ENCODE data around the gene PI4KA. TPM values are rescaled to one million over a fixed set of nuclear protein-coding genes. Genes with fewer than 3 reads are reported as not detected.

PI4KA gene
- total RNA-seq, 1 donor from 2014 or later: 40.5 TPM

- TF ChIP-seq CTCF (IDR thresholded peaks at IDR 0.05; ENCODE audit: borderline replicate concordance): no peak
- H3K9me3 ChIP-seq (replicated peaks): no peaks in the 10 kb centered on the region
- H3K27ac ChIP-seq (replicated peaks): peak overlapping the region; percentile 82
- peaks cover 22% of the 10 kb centered on the region for H3K36me3 ChIP-seq
- no peak for DNase-seq
- H3K4me1 ChIP-seq: peaks cover 42% of the 10 kb centered on the region
- H3K27me3 ChIP-seq (ENCODE audit: low read depth): no peaks in the 10 kb centered on the region
- intact Hi-C loops (cut with micrococcal nuclease): no loop called here
- peak overlapping the region; percentile 32 for H3K4me3 ChIP-seq
These were observed 8.1 kb upstream of the PI4KA start for GRCh38 chr22:20866736-20867135.

GRCh38 chr22:20865875-20866445 is 7.3 kb upstream of the PI4KA start:
- no peaks in the 10 kb centered on the region for H3K27me3 ChIP-seq (ENCODE audit: low read depth)
- intact Hi-C loops (cut with micrococcal nuclease): no loop called here
- no peak overlapping the region for H3K4me3 ChIP-seq
- peaks cover 42% of the 10 kb centered on the region for H3K4me1 ChIP-seq
- no peaks in the 10 kb centered on the region for H3K9me3 ChIP-seq (replicated peaks)
- no peak overlapping the region for H3K27ac ChIP-seq (replicated peaks)
- DNase-seq: no peak
- peaks cover 15% of the 10 kb centered on the region for H3K36me3 ChIP-seq
- TF ChIP-seq CTCF (IDR thresholded peaks at IDR 0.05; ENCODE audit: borderline replicate concordance): no peak

GRCh38 chr22:20865331-20865730 is 6.7 kb upstream of the PI4KA start:
- no peak for DNase-seq
- H3K27me3 ChIP-seq (ENCODE audit: low read depth): no peaks in the 10 kb centered on the region
- no peak for TF ChIP-seq CTCF (IDR thresholded peaks at IDR 0.05; ENCODE audit: borderline replicate concordance)
- peaks cover 8% of the 10 kb centered on the region for H3K36me3 ChIP-seq
- intact Hi-C loops (cut with micrococcal nuclease): no loop called here
- peaks cover 49% of the 10 kb centered on the region for H3K4me1 ChIP-seq
- no peak overlapping the region for H3K4me3 ChIP-seq
- H3K27ac ChIP-seq (replicated peaks): no peak overlapping the region
- no peaks in the 10 kb centered on the region for H3K9me3 ChIP-seq (replicated peaks)

- Histone ChIP-seq H3K4me3 (no peak overlapping the region), H3K36me3 (peaks cover 6% of the 10 kb centered on the region), H3K27me3 (ENCODE audit: low read depth) (no peaks in the 10 kb centered on the region), H3K27ac (replicated peaks) (no peak overlapping the region), H3K9me3 (replicated peaks) (no peaks in the 10 kb centered on the region), H3K4me1 (peaks cover 59% of the 10 kb centered on the region)
- intact Hi-C loops (cut with micrococcal nuclease): no loop called here
- no peak for TF ChIP-seq CTCF (IDR thresholded peaks at IDR 0.05; ENCODE audit: borderline replicate concordance)
- DNase-seq: no peak
These were observed 5.7 kb upstream of the PI4KA start for GRCh38 chr22:20864186-20864908.

- H3K27ac ChIP-seq (replicated peaks): no peak overlapping the region
- peaks cover 6% of the 10 kb centered on the region for H3K36me3 ChIP-seq
- peaks cover 63% of the 10 kb centered on the region for H3K4me1 ChIP-seq
- intact Hi-C loops (cut with micrococcal nuclease): no loop called here
- no peak for DNase-seq
- no peaks in the 10 kb centered on the region for H3K9me3 ChIP-seq (replicated peaks)
- H3K4me3 ChIP-seq: no peak overlapping the region
- H3K27me3 ChIP-seq (ENCODE audit: low read depth): no peaks in the 10 kb centered on the region
- no peak for TF ChIP-seq CTCF (IDR thresholded peaks at IDR 0.05; ENCODE audit: borderline replicate concordance)
These were observed 4.8 kb upstream of the PI4KA start for GRCh38 chr22:20863366-20863765.

All from left ventricle myocardium inferior (tissue), 1 donor.